Heart left ventricle (tissue), 13 donors: Measurements from ENCODE around the gene C5AR2.

Experiments
- POLR2A ChIP-seq, 2 donors: fragments of 450-650 bp; IDR thresholded peaks; one replicate each; pipeline ENCODE4 v1.6.1; 2017; ENCODE audit warnings: antibody characterized with exemption in 2 of 2, mild to moderate bottlenecking in 2 of 2, moderate library complexity in 2 of 2
- TF ChIP-seq, protein P1 (sequence below), 12 donors: fragments of 200-600 bp; sonication (generic) in 4 of 12; IDR thresholded peaks; one replicate each; pipeline versions ENCODE4 v1.5.0 to v1.8.0; 2018 to 2022; ENCODE audit warnings: antibody characterized with exemption in 12 of 12, mild to moderate bottlenecking in 5 of 12
- donor health status: ischemic (EF 13 %, LVEDD 7.1; RV severe dilation, severe dysfunction).
- donor health status: DM: no; HTN: yes; CAD: no.
- donor health status: DM: no; HTN: no; CAD: no.
- donor health status: ischemic (EF 25% LVEDD 6.9; RV normal size, moderate dysfunction).
- donor health status: ischemic (EF 25% LVEDD 5.7; RV mildly dilated, moderate dysfunction).
- donor health status: ischemic (EF 35%, LVEDD 5.7; RV mildly dilated, moderate dysfunction).
- donor health status: nonischemic (EF 11% LVEDD 7.7; RV severe dilation, severe dysfunction).
- donor health status: DM: yes; HTN: yes; CAD: no.
- donor health status: PGD.
- donor health status: ischemic (EF 29% LVEDD 5.4; RV normal size, mild dysfunction).
- donor health status: nonischemic (EF 23%, LVEDD 6.1; RV moderate dilation, normal function).

DNA sequence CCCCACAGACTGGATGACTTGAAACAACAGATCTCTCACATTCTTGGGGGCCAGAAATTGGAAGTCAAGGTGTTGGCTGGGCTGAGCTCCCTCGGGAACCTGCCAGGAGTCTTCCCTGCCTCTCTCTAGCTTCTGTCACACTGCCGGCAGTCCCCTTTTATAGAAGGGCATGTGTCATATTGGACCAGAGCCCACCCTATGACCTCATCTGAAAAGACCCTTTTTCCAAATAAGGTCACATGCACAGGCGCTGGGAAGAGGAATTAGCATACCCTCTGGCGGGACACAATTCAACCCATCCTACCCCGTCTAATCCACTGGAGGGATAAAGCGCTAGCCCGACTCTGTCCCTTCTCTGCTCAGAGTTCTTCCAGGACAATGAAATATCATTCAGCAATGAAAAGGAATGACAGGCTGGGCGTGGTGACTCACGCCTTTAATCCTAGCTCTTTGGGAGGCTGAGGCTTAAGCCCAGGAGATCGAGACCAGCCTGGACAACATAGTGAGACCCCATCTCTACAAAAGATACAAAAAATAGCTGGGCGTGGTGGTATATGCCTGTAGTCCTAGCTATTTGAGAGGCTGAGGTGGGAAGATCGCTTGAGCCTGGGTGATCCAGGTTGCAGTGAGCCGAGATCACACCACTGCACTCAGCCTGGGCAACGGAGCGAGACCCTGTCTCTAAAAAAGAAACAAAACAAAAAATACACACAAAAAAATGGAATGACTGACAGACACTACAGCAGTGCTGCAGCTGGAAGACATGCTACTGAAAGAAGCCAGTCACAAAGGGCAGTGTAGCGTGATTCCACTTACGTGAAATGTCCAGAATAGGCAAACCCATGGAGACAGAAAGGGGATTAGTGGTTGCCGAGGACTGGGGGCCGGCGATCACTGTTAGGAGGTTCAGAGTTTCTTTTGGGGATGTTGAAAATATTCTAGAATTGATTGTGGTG, 58.8 kb downstream of the C5AR2 start:
- TF ChIP-seq, protein P1, sequence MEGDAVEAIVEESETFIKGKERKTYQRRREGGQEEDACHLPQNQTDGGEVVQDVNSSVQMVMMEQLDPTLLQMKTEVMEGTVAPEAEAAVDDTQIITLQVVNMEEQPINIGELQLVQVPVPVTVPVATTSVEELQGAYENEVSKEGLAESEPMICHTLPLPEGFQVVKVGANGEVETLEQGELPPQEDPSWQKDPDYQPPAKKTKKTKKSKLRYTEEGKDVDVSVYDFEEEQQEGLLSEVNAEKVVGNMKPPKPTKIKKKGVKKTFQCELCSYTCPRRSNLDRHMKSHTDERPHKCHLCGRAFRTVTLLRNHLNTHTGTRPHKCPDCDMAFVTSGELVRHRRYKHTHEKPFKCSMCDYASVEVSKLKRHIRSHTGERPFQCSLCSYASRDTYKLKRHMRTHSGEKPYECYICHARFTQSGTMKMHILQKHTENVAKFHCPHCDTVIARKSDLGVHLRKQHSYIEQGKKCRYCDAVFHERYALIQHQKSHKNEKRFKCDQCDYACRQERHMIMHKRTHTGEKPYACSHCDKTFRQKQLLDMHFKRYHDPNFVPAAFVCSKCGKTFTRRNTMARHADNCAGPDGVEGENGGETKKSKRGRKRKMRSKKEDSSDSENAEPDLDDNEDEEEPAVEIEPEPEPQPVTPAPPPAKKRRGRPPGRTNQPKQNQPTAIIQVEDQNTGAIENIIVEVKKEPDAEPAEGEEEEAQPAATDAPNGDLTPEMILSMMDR (IDR thresholded peaks at IDR 0.05) = no peak
- TF ChIP-seq POLR2A (IDR thresholded peaks at IDR 0.05) = no peak
